Tibial artery (tissue), 4 donors: Measurements from ENCODE around the gene ALDH1A3.

Source experiments
- DNase-seq, 2 donors: peaks; one replicate each; pipeline ENCODE4 v3.0.0-alpha.2; 2019
- H3K27ac ChIP-seq, 2 donors: fragments of 200-600 bp; sonication (generic) in 1 of 2; 1 replicate in 1 of 2; 2 replicates in 1 of 2; pipeline ENCODE4 v1.5.1; 2018 to 2019; ENCODE audit warnings: mild to moderate bottlenecking in 1 of 2
- H3K27me3 ChIP-seq, 2 donors: fragments of 200-600 bp; sonication (generic) in 1 of 2; one replicate each; pipeline versions ENCODE4 v1.5.1 to v1.6.0; 2016 to 2019
- H3K36me3 ChIP-seq, 3 donors: fragments of 200-600 bp; sonication (generic) in 2 of 3; one replicate each; pipeline ENCODE4 v1.5.1; 2016 to 2019; ENCODE audit warnings: mild to moderate bottlenecking in 2 of 3
- H3K4me1 ChIP-seq, 4 donors: fragments of 200-600 bp; sonication (generic) in 2 of 4; 1 replicate in 3 of 4; 2 replicates in 1 of 4; pipeline ENCODE4 v1.5.1; 2016 to 2019
- H3K4me3 ChIP-seq, 2 donors: fragments of 200-600 bp; sonication (generic) in 1 of 2; 1 replicate in 1 of 2; 2 replicates in 1 of 2; pipeline ENCODE4 v1.5.1; 2018 to 2019; ENCODE audit warnings: mild to moderate bottlenecking in 2 of 2
- H3K9me3 ChIP-seq, 3 donors: fragments of 200-600 bp; sonication (generic) in 1 of 3; one replicate each; pipeline ENCODE4 v1.5.1; 2016 to 2019
- intact Hi-C: fragments of 100-400 bp; cut with DNase I; formaldehyde crosslinking; loops from one replicate; pipeline ENCODE4 v1.15.0; 2023; ENCODE audit warnings: low total_unique reads
- TF ChIP-seq, protein P1 (sequence below), 2 experiments: fragments of 200-600 bp in 1 of 2; fragments of 450-650 bp in 1 of 2; IDR thresholded peaks; one replicate each; pipeline ENCODE4 v1.5.1; 2017 to 2019; ENCODE audit warnings: antibody characterized with exemption in 2 of 2, mild to moderate bottlenecking in 1 of 2, moderate library complexity in 1 of 2

The ALDH1A3 gene

DNA sequence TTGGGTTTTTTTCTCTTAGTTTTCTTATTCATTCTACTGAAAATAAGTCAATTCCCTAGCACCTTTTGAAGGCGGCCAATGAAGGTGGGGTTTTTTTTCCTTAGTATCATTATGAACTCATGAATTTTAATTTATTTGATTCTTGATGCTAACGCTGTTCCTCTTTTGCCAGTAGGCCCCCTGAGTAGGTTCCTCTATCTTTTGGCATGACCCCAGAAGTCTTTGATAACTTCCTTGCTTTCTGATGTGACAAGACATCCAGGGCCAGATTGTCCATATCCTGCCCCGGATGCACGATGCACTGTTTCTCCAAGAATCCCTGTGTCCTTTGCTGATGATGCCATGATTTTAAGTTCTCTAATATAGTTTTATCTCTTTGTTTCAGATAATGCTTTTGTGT is 60.2 kb downstream of the ALDH1A3 start:
- H3K4me3 ChIP-seq: no peak overlapping the region
- no peaks in the 10 kb centered on the region for H3K9me3 ChIP-seq
- H3K27ac ChIP-seq: no peak overlapping the region
- H3K36me3 ChIP-seq: peaks cover 0 to 4% (median 0%) of the 10 kb centered on the region in 3 donors
- DNase-seq: no peak
- intact Hi-C loops: no loop called here
- TF ChIP-seq, protein P1, sequence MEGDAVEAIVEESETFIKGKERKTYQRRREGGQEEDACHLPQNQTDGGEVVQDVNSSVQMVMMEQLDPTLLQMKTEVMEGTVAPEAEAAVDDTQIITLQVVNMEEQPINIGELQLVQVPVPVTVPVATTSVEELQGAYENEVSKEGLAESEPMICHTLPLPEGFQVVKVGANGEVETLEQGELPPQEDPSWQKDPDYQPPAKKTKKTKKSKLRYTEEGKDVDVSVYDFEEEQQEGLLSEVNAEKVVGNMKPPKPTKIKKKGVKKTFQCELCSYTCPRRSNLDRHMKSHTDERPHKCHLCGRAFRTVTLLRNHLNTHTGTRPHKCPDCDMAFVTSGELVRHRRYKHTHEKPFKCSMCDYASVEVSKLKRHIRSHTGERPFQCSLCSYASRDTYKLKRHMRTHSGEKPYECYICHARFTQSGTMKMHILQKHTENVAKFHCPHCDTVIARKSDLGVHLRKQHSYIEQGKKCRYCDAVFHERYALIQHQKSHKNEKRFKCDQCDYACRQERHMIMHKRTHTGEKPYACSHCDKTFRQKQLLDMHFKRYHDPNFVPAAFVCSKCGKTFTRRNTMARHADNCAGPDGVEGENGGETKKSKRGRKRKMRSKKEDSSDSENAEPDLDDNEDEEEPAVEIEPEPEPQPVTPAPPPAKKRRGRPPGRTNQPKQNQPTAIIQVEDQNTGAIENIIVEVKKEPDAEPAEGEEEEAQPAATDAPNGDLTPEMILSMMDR (IDR thresholded peaks at IDR 0.05): no peak
- no peaks in the 10 kb centered on the region for H3K27me3 ChIP-seq
- H3K4me1 ChIP-seq: peaks cover 0 to 7% (median 4%) of the 10 kb centered on the region in 4 donors

GRCh38 chr15:100940767-100941379 is 61.2 kb downstream of the ALDH1A3 start:
- no peak for DNase-seq
- peaks cover 0 to 4% (median 0%) of the 10 kb centered on the region in 3 donors for H3K36me3 ChIP-seq
- intact Hi-C loops: no loop called here

GRCh38 chr15:100941536-100941935 is 61.9 kb downstream of the ALDH1A3 start:
- intact Hi-C loops: no loop called here
- Histone ChIP-seq H3K9me3 (no peaks in the 10 kb centered on the region), H3K27me3 (no peaks in the 10 kb centered on the region), H3K4me3 (no peak overlapping the region), H3K36me3 (peaks cover 0 to 1% (median 0%) of the 10 kb centered on the region in 3 donors), H3K27ac (no peak overlapping the region), H3K4me1 (peaks cover 0 to 7% (median 4%) of the 10 kb centered on the region in 4 donors)
- TF ChIP-seq, protein P1 (IDR thresholded peaks at IDR 0.05): no peak
- no peak for DNase-seq

More at GRCh38 chr15:100940767-100941379, 61.2 kb downstream of the ALDH1A3 start:
- TF ChIP-seq, protein P1 (IDR thresholded peaks at IDR 0.05): no peak
- H3K4me1 ChIP-seq: peaks cover 0 to 7% (median 4%) of the 10 kb centered on the region in 4 donors
- H3K9me3 ChIP-seq: no peaks in the 10 kb centered on the region
- no peak overlapping the region for H3K27ac ChIP-seq
- no peaks in the 10 kb centered on the region for H3K27me3 ChIP-seq
- no peak overlapping the region for H3K4me3 ChIP-seq

DNA sequence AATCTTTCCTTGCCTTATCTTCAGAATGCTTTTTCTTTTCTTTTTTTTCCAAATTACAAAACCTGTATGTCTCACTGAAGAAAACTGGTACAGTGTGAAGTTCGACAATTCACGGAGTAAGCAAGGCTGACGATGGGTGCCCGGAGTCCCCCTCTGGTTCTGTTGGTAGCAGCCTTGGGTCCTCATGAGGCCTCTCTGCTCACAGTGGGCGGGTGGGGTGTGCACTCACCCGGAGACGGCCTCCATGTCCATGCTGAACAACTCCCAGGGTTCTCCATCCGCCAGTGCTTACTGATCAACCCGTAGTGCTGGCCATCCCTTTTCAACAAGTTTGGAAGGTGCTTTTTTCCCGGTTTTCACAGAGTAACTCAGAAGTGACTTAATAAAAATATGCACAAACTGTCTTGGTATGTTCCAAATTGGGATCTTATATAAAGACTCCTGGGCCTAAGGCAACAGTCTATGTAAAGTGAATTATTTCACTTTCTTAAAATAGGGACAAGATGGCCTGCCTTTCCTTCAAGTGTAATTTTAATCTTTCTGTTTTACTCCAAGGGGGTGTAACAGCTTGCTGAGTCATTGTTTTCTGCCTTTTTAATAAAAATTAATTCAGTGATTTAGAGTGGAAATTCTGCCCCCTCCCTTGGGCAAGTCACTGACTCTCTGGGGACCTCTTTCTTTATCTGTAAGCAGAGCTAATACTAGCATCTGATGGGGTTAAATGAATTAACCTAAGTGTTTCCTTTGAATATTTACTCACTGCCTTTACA is 63.2 kb downstream of the ALDH1A3 start:
- TF ChIP-seq, protein P1 (IDR thresholded peaks at IDR 0.05): no peak
- Histone ChIP-seq H3K27me3 (no peaks in the 10 kb centered on the region), H3K4me3 (no peak overlapping the region), H3K36me3 (no peaks in the 10 kb centered on the region), H3K4me1 (peaks cover 0 to 7% (median 4%) of the 10 kb centered on the region in 4 donors), H3K27ac (no peak overlapping the region), H3K9me3 (no peaks in the 10 kb centered on the region)
- no peak for DNase-seq
- intact Hi-C loops: no loop called here

GRCh38 chr15:100944244-100944895 is 64.7 kb downstream of the ALDH1A3 start:
- no peaks in the 10 kb centered on the region for H3K27me3 ChIP-seq
- H3K4me1 ChIP-seq: peaks cover 0 to 7% (median 4%) of the 10 kb centered on the region in 4 donors
- H3K9me3 ChIP-seq: no peaks in the 10 kb centered on the region
- H3K36me3 ChIP-seq: no peaks in the 10 kb centered on the region
- DNase-seq: no peak
- H3K27ac ChIP-seq: no peak overlapping the region
- TF ChIP-seq, protein P1 (IDR thresholded peaks at IDR 0.05): no peak
- H3K4me3 ChIP-seq: no peak overlapping the region
- intact Hi-C loops: no loop called here
